Measurements from ENCODE around the gene LGR6. TPM values are rescaled to one million over a fixed set of nuclear protein-coding genes. Genes with fewer than 3 reads are reported as not detected.

Gene LGR6
- total RNA-seq, 2 donors from 2014 or later: 1.3 to 1.6 TPM

DNA sequence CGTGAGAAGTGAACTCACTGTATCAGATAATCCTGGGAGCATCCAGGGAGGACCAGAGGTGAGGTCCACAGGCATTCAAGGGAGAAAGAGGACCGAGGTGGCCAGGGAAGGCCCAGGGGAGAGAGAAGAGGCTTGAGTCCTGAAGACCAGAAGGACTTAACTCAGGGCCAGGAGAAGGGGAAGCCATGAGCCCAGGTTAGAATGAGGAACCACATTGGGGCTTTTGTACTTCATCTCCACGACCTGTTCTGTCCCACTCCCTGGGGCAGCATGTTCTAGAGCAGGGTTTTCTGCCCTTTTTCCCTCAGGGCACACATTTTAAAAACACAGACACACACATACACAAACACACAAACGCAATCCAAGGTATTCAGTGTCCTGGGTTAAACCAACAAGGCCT, 8.4 kb downstream of the LGR6 start:
- H3K36me3 ChIP-seq: no peaks in the 10 kb centered on the region
- no peak overlapping the region for H3K9ac ChIP-seq (ENCODE audit: low read depth in 2 of 2, low read length in 2 of 2)
- TF ChIP-seq, protein P1, sequence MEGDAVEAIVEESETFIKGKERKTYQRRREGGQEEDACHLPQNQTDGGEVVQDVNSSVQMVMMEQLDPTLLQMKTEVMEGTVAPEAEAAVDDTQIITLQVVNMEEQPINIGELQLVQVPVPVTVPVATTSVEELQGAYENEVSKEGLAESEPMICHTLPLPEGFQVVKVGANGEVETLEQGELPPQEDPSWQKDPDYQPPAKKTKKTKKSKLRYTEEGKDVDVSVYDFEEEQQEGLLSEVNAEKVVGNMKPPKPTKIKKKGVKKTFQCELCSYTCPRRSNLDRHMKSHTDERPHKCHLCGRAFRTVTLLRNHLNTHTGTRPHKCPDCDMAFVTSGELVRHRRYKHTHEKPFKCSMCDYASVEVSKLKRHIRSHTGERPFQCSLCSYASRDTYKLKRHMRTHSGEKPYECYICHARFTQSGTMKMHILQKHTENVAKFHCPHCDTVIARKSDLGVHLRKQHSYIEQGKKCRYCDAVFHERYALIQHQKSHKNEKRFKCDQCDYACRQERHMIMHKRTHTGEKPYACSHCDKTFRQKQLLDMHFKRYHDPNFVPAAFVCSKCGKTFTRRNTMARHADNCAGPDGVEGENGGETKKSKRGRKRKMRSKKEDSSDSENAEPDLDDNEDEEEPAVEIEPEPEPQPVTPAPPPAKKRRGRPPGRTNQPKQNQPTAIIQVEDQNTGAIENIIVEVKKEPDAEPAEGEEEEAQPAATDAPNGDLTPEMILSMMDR (IDR thresholded peaks at IDR 0.05): no peak
- no peak for DNase-seq
- no peak overlapping the region for H3K4me3 ChIP-seq
- intact Hi-C loops (cut with DNase I): no loop called here
- no peaks in the 10 kb centered on the region for H3K27me3 ChIP-seq
- no peak overlapping the region for H3K27ac ChIP-seq
- H3K9me3 ChIP-seq: no peaks in the 10 kb centered on the region
- H3K4me1 ChIP-seq: no peaks in the 10 kb centered on the region

GRCh38 chr1:202202500-202203168, 9.0 kb downstream of the LGR6 start:
- TF ChIP-seq, protein P1 (IDR thresholded peaks at IDR 0.05): no peak
- H3K4me3 ChIP-seq: no peak overlapping the region
- H3K36me3 ChIP-seq: no peaks in the 10 kb centered on the region
- no peaks in the 10 kb centered on the region for H3K27me3 ChIP-seq
- H3K9ac ChIP-seq (ENCODE audit: low read depth in 2 of 2, low read length in 2 of 2): no peak overlapping the region
- DNase-seq: no peak
- no peaks in the 10 kb centered on the region for H3K4me1 ChIP-seq
- no peak overlapping the region for H3K27ac ChIP-seq
- no peaks in the 10 kb centered on the region for H3K9me3 ChIP-seq
- intact Hi-C loops (cut with DNase I): no loop called here

DNA sequence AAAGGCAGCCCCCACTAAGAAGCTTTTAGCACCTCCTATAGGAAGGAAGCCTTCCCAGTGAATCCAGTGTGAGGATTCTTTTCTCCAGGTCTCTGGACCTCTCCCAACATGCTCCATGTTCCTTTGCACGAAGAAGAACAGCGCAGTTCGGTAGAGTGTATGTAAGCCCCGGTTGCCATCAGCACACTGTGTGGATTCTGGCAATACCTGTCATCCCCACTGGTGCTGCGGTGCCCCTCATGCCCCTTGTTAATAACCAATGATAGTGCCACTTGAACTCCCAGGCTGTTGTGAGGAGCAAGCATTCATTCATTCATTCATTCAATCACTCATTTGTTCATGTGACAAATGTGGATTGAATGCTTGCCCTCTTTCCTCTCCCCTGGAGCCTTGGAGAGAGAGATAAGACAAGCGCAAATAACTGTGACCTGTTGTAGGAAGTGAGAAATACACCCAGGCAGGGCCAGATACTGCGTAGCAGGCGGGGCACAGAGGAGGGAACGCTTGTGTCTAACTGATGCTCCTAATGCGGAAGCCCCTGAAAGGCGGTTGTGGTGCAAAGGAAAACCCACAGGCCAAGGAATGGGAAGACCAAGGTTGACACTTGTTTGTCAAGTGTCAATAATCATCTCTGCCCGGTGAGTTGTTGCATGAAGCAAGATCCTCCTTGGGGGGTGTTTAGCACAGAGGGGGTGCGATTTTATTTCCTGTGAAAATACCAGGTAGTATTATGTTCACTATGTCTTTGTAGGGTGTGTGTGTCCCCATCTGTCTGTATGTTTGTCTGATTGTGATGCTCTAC, 9.8 kb downstream of the LGR6 start:
- H3K9ac ChIP-seq (ENCODE audit: low read depth in 2 of 2, low read length in 2 of 2): no peak overlapping the region
- no peaks in the 10 kb centered on the region for H3K27me3 ChIP-seq
- H3K27ac ChIP-seq: no peak overlapping the region
- H3K9me3 ChIP-seq: no peaks in the 10 kb centered on the region
- H3K36me3 ChIP-seq: no peaks in the 10 kb centered on the region
- no peak for DNase-seq
- intact Hi-C loops (cut with DNase I): no loop called here
- no peak overlapping the region for H3K4me3 ChIP-seq
- no peaks in the 10 kb centered on the region for H3K4me1 ChIP-seq
- TF ChIP-seq, protein P1 (IDR thresholded peaks at IDR 0.05): no peak

- intact Hi-C loops (cut with DNase I): no loop called here
- Histone ChIP-seq H3K36me3 (no peaks in the 10 kb centered on the region), H3K4me1 (no peaks in the 10 kb centered on the region), H3K27ac (no peak overlapping the region), H3K9ac (ENCODE audit: low read depth in 2 of 2, low read length in 2 of 2) (no peak overlapping the region), H3K9me3 (no peaks in the 10 kb centered on the region), H3K4me3 (no peak overlapping the region), H3K27me3 (no peaks in the 10 kb centered on the region)
- no peak for DNase-seq
- TF ChIP-seq, protein P1 (IDR thresholded peaks at IDR 0.05): no peak
These were observed 10.5 kb downstream of the LGR6 start for GRCh38 chr1:202204065-202204464.

DNA sequence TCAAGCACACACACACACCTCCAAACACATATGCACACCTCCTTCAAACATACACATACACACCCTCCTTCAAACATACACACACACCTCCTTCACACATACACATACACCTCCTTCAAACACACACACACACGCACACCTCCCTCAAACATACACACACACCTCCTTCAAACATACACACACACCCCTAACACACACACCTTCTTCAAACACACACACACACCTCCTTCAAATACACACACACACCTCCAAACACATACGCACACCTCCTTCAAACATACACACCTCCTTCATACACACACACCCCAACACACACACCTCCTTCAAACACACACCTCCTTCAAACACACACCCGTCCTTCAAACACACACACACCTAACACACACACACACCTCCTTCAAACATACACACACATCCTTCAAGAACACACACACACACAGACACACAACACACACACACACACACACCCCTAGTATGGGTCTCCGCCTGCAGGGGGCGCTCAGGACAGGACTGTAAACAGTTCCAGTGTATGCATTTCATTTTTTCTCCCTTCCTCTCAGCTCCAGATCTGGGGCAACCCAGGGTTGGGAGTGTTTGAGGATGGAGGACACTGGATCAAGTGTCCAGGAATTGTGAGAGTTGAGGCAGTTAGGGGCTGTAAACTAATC, 12.1 kb downstream of the LGR6 start:
- no peak for DNase-seq
- intact Hi-C loops (cut with DNase I): no loop called here
- TF ChIP-seq, protein P1 (IDR thresholded peaks at IDR 0.05): no peak
- H3K4me1 ChIP-seq: no peaks in the 10 kb centered on the region
- H3K4me3 ChIP-seq: no peak overlapping the region
- H3K27ac ChIP-seq: no peak overlapping the region
- H3K27me3 ChIP-seq: no peaks in the 10 kb centered on the region
- H3K9ac ChIP-seq (ENCODE audit: low read depth in 2 of 2, low read length in 2 of 2): no peak overlapping the region
- no peaks in the 10 kb centered on the region for H3K9me3 ChIP-seq
- H3K36me3 ChIP-seq: no peaks in the 10 kb centered on the region
